Stimulated activated CD8-positive, alpha-beta memory T cell treated with anti-CD3 and anti-CD28 coated beads, Interleukin-7, amount 100 ng/mL, for 4 hours (primary cell): ENCODE results near the gene ASTN1.
A peak's percentile ranks its signal among the peaks of the same experiment; 100 is the strongest.

Source experiments
- DNase-seq, 2 donors: peaks; one replicate each; pipeline ENCODE4 v3.0.0-alpha.2; 2020; ENCODE audit warnings: low read depth in 2 of 2

ASTN1 gene

GRCh38 chr1:176931526-176931925 is 233.0 kb downstream of the ASTN1 start:
- no peak for DNase-seq

DNA sequence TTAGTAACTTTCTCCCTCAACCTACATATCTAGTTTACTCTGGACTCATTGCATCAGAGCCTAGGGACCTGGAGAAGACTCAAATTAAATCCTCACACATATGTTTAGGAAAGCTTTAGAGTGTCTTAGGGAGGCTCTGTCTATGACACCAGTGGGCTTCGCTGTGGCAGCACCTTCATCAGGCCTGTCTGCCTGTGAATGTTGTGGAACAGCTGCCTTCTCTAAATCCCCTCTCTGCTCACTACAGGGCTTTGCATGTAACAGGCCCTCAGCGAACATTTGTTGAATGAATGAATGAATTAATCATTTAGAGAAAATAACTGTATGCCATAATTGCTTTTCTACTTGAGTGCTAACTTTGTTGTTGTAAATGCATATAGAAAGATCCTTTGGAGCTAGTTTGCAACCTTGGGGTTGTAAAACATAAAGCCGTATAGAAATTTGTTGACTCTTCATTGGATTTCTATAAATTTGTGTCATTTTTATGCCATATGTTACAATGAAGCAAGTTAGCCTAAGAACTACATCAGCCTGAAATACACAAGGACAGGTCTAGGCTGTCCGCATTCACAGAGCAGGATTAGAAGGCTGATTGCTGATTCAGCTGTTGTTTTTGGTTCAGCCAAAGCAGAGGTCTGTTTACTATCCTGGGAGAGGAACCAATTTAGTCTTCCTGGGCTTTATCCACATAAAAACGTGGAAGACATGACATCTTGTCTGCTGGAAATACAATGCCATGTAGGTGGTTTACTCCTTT is 238.0 kb downstream of the ASTN1 start:
- DNase-seq, result no peak

- DNase-seq, result no peak
These were observed 239.3 kb downstream of the ASTN1 start for GRCh38 chr1:176925223-176925622.

- DNase-seq, result no peak
These were observed 241.2 kb downstream of the ASTN1 start for GRCh38 chr1:176923283-176923682.

DNA sequence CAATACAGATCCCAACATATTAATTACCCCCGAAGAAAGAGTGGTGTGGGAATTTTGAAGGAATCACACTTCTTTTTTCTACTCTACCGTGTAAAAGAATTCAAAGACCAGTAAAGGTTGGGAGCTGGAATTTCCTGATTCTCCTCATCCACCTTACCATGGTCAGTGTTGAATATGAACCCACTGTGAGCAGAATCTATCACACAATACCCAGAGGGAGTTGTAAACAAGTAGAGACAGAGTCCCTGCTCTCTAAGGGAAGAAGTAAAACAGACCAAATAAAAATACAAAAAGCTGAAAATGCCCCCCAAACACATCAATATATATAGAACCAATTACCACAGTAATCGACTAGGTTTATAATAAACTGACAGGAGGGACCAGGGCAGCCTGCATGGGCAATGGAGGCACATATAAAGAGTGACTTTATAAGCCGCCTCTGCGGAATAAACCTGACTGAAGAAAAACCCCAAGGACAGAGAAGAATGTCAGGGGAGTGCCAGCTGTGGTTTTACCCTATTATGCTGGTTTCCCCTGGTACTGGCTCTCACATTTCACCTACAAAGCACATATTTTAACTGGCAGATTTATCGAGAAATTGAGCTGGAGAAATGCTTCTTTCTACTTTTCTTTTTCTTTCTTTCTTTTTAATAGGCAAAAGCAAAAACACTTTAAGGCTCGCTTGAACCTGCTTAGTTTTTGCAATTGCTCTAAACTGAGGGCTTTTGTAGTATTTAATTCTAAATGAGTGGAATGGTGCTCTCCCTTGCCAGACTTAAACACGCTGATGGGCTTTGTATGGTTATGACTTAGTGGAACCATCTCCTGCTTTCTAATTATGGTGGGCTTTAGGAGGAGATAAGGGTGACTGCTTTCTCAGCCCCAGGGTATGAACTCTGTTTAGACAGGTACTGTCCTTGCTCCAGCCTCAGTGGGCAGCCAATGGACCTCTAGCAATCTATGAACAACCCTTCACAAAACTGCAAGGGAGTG is 244.8 kb downstream of the ASTN1 start:
- DNase-seq, result no peak

DNA sequence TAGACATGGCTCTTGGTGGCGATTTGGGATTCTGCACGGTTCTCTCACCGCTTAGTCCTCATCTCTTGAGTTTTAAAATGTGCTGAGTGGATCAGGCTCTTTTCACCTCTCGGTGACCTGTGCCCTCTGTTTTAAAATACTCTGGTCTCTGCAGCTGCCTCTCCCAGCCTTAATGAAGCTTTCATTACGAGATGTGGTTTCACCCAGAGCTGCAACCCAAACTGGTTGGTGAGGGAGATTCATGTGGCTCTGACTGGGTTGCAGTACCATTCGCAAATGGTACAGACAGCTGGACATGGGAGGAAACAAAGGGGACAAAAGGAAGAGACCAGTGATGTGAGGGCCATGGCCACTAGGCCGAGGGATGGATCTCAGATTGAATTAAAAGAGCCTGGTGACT is 258.9 kb downstream of the ASTN1 start:
- no peak for DNase-seq

GRCh38 chr1:176904057-176904751 is 260.3 kb downstream of the ASTN1 start:
- no peak for DNase-seq

DNA sequence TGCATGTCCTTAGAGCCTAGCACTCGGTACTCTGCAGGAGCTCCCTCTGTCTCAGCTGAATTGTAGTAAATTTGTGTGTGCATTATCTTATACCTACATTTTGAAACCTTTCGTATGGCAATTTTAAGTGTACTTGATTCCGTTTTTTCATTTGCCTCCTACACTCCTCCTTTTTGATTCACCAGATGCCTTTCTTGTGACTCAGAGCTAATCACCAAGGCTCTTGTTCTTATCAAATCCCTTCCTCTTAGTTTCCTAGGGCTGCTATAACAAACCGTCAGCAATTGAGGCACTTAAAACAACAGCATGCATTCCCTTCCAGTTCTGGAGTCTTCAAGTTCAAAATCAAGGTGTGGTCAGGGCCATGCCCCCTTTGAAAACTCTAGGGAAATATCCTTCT is 261.0 kb downstream of the ASTN1 start:
- no peak for DNase-seq

DNA sequence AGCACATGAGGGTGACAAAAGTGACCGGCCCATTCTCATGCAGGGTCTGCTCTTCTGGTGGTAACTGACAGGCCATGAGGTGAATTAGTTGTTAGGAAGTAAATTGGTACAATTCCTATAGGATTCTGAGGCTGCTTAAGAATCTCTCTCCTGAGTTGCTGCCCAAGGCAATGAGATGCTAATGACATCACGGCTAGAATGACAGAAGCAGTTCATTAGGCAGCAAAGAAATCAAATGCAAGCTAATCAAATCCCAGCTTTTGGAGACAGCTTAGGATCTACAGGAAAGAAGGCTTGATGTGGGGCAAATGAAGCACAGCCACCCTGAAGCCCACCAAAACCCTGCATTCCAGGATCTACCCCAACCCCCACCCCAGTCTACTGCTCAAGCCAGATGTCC is 265.2 kb downstream of the ASTN1 start:
- DNase-seq, result no peak

DNA sequence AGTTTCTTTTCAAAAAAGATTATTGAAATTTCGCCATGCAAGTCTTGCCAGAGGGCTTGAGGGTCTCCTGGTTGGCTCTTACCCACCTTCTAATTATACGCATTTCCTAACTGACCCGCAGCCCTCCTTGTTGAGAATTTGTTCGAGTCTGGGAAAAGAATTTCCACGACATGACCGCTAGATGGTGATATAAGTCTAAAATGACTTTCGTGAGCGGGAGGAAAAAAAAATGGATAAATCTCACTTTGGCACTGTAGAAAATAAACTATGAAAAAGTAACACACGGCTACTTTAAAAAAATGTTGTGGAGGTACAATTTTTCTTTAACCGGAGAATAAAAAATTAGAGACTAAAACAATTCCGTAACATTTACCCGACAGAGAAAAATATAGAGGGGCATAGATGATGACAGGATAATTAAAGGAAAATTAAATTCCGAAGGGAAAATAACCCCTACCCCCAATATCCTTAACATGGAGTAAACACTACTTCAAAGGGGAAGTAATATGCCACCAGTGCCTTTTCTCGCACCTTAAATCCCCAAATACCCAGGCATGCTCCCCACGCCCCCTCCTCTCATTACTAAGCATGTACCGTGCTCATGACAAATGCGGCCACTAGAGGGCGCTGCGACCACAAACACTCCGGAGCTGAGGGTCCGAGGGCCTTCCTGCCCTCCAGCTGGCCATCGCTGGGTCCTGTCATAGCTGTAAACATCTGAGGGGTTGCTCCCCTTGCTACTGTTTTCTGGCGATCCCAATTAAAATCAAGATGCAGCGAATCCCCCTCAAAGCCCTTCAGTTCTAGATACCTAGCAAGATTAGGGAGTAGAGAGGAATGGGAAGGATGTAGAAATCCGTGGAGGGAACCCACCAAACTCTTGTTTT is 266.9 kb downstream of the ASTN1 start:
- DNase-seq, result no peak

GRCh38 chr1:176896216-176896615 is 268.3 kb downstream of the ASTN1 start:
- no peak for DNase-seq

- DNase-seq, result no peak
These were observed 270.1 kb downstream of the ASTN1 start for GRCh38 chr1:176894450-176894849.

GRCh38 chr1:176893625-176894352 is 270.7 kb downstream of the ASTN1 start:
- DNase-seq, result no peak

- DNase-seq, result no peak
These were observed 276.0 kb downstream of the ASTN1 start for GRCh38 chr1:176888471-176889032.

DNA sequence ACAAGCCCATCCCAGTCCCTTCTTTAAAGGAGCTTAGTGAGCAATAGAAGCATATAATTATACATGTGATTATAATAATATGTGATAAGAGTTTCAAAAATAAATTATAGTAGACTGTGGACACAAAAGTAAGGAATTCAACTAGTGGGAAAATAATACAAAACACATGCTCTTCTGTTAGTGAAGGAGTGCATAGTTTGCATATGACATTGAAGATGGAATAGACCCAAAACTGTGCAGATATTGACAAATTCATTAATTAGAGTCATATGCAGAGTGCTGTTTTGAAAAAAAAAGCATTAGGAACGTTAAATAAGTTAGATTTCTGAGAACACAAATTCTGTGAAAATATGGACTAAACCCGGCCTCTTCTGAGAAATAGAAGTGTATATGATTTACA is 278.8 kb downstream of the ASTN1 start:
- DNase-seq, result no peak

GRCh38 chr1:176885341-176885740 is 279.2 kb downstream of the ASTN1 start:
- DNase-seq, result no peak

- DNase-seq, result no peak
These were observed 279.6 kb downstream of the ASTN1 start for GRCh38 chr1:176884911-176885310.

DNA sequence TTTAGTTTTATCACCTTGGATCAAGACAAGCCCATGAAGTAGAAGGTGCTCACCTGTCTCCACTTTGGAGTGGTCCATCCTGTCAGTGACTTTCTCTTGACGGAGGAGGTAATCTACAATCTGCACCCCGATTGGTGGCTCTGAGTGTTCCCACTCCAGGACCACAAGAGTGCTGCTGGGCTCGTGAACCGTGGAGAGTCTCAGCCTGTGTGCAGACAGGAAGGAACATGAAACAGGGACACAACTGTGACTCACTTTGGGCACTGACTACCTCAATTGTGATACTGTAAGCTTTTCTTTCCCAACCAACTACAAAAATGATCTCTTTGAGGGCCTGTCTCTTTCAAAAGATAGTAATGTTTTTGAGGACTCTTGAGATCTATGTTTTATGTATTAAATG is 280.2 kb downstream of the ASTN1 start:
- no peak for DNase-seq

DNA sequence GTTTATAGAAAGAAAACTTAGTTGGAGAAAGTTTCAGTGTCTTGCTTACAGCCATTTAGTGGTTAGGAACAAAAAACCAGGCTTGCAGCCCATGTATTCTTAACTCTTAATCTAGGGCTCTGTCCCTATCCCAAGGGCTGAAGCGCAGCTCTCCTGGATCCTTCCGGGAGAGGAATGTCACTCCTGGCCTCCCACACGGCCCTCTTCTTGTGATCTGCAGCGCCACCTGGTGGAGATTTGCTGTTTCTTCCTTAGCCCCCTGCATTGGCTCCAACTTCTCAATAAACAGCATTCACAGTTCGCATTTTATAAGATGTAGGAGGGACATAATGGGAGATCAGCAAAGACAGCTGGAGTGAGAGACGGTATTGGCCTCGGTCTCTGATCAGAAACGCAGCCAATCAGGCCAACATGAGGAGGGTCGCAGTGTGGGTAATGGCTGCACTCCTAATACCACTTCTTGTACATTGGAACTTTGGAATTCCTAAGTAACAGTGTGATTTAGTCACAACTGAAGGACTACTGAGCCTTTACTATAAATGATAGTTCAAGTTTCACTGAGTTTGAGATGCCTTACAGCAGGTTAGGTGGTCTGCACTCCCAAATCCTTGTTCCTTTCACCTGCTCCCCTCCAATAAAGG is 283.4 kb downstream of the ASTN1 start:
- peak in 1 of 2 donors; percentile 1 for DNase-seq
